ENCODE results near the gene NIPAL3.

DNA sequence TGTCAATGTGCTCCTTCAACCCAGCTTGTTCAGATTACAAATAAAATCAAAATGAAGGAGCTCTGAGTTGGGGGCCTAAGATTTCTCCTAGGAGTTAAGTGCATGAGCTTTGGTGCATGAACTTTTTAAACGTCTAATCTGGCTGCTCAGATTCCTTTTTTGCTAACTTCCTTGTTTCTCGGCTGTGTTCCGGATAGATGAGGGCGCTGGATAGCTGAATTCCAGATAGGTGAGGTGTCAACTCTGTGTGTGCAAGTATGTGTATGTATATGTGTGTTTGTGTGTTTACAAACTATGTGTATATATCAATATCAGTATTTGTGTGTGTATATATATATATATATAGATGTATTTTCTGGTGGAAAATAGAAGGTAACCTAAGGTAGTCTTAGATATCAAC is 49.5 kb downstream of the NIPAL3 start:
- TF ChIP-seq, protein P1, sequence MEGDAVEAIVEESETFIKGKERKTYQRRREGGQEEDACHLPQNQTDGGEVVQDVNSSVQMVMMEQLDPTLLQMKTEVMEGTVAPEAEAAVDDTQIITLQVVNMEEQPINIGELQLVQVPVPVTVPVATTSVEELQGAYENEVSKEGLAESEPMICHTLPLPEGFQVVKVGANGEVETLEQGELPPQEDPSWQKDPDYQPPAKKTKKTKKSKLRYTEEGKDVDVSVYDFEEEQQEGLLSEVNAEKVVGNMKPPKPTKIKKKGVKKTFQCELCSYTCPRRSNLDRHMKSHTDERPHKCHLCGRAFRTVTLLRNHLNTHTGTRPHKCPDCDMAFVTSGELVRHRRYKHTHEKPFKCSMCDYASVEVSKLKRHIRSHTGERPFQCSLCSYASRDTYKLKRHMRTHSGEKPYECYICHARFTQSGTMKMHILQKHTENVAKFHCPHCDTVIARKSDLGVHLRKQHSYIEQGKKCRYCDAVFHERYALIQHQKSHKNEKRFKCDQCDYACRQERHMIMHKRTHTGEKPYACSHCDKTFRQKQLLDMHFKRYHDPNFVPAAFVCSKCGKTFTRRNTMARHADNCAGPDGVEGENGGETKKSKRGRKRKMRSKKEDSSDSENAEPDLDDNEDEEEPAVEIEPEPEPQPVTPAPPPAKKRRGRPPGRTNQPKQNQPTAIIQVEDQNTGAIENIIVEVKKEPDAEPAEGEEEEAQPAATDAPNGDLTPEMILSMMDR (IDR thresholded peaks at IDR 0.05), result no peak
- TF ChIP-seq POLR2A (IDR thresholded peaks at IDR 0.05), result no peak
